Activated T-cell treated with anti-CD3 and anti-CD28 coated beads, Interleukin-2, amount 50 U/mL, for 72 hours (primary cell): ENCODE data around the gene DAB2IP. TPM values are rescaled to one million over a fixed set of nuclear protein-coding genes. Genes with fewer than 3 reads are reported as not detected.

Source experiments
- ATAC-seq, 2 donors: fragments of 150-1000 bp; cut with Tn5 transposase; replicated peaks in 1 of 2; 2 replicates each; pipeline ENCODE4 v1.10.0; 2021; ENCODE audit warnings: moderate library complexity in 2 of 2, mild to moderate bottlenecking in 1 of 2
- DNase-seq, 2 donors: peaks; one replicate each; pipeline ENCODE4 v3.0.0; 2021 to 2022; ENCODE audit warnings: mixed read lengths in 1 of 2
- H3K27ac Mint-ChIP-seq: one replicate; pipeline ENCODE4 v1.8.0; 2022; ENCODE audit warnings: mild to moderate bottlenecking, moderate library complexity, mixed read lengths
- H3K27me3 Mint-ChIP-seq: one replicate; pipeline ENCODE4 v1.8.0; 2022; ENCODE audit warnings: low read depth, mixed read lengths
- H3K36me3 Mint-ChIP-seq, 2 donors: one replicate each; pipeline ENCODE4 v1.8.0; 2022; ENCODE audit warnings: mixed read lengths in 2 of 2, mild to moderate bottlenecking in 1 of 2; ENCODE audit not compliant: insufficient read depth in 2 of 2
- H3K4me1 Mint-ChIP-seq: one replicate; pipeline ENCODE4 v1.8.0; 2022; ENCODE audit warnings: low read depth, mixed read lengths
- H3K4me3 Mint-ChIP-seq, 2 donors: one replicate each; pipeline ENCODE4 v1.8.0; 2022; ENCODE audit warnings: mild to moderate bottlenecking in 2 of 2, mixed read lengths in 2 of 2, moderate library complexity in 2 of 2
- H3K9me3 Mint-ChIP-seq, 2 donors: one replicate each; pipeline ENCODE4 v1.8.0; 2022; ENCODE audit warnings: mixed read lengths in 2 of 2
- total RNA-seq, 2 donors: library from RNA; stranded (reverse); gene quantifications; one replicate each; pipeline ENCODE4 v1.2.3, GENCODE V29; 2022

Gene DAB2IP
- total RNA-seq, 2 donors from 2014 or later, result 0.35 to 0.74 TPM

- no peaks in the 10 kb centered on the region for H3K36me3 Mint-ChIP-seq
- peaks cover 6% of the 10 kb centered on the region for H3K4me1 Mint-ChIP-seq
- no peaks in the 10 kb centered on the region for H3K9me3 Mint-ChIP-seq
- H3K27ac Mint-ChIP-seq, result no peak overlapping the region
- H3K4me3 Mint-ChIP-seq, result no peak overlapping the region
- peaks cover 9% of the 10 kb centered on the region for H3K27me3 Mint-ChIP-seq
- DNase-seq (no peak), ATAC-seq (no peak)
Measured at GRCh38 chr9:121743441-121744001, 92.1 kb downstream of the DAB2IP start.

DNA sequence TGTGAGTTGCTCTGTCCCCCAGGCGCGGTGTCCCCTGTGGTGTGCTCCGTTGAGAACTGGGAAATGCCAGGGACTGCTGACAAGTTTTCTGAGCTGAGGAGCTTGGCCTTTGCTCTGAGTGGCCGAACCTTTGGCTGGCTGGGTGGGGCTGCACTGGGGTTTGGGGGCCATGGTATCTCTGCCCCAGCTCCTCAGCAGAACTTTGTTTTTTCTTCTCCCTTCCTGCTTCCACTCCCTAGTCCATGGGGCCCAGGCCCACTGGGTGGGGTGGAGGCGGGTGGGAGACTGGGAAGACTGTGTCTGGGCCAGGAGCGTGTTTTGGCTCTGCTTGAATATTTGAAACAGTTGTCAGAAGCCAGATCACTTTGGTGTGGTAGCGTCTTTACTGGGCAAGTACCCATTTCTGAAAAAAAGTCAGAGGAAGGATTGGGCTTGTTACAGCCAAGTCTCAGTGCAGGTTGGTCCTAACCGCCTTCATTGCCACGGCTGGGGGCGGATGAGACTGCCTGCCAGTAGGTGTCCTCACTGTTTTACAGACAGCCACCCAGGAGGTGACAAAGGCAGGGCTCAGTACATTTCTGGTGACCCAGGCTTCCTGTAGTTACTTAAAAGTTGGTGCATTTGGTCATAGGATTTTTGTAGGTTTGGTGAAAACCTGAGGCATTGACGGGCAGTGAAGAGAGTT lies 92.7 kb downstream of the DAB2IP start:
- H3K36me3 Mint-ChIP-seq, result no peaks in the 10 kb centered on the region
- no peak overlapping the region for H3K27ac Mint-ChIP-seq
- peaks cover 3% of the 10 kb centered on the region for H3K27me3 Mint-ChIP-seq
- H3K4me3 Mint-ChIP-seq, result no peak overlapping the region
- no peaks in the 10 kb centered on the region for H3K9me3 Mint-ChIP-seq
- peaks cover 6% of the 10 kb centered on the region for H3K4me1 Mint-ChIP-seq
- peak; percentile 49 to 54 for DNase-seq
- peak; percentile 67 to 72 for ATAC-seq

- H3K9me3 Mint-ChIP-seq, result no peaks in the 10 kb centered on the region
- H3K27ac Mint-ChIP-seq, result no peak overlapping the region
- DNase-seq, result no peak
- ATAC-seq, result peak; percentile 13 to 18
- H3K27me3 Mint-ChIP-seq, result no peaks in the 10 kb centered on the region
- H3K4me3 Mint-ChIP-seq, result no peak overlapping the region
- H3K4me1 Mint-ChIP-seq, result peaks cover 6% of the 10 kb centered on the region
- no peaks in the 10 kb centered on the region for H3K36me3 Mint-ChIP-seq
Measured at GRCh38 chr9:121744687-121745395, 93.4 kb downstream of the DAB2IP start.

GRCh38 chr9:121745396-121745695 lies 93.9 kb downstream of the DAB2IP start:
- no peaks in the 10 kb centered on the region for H3K9me3 Mint-ChIP-seq
- no peak for ATAC-seq
- H3K27me3 Mint-ChIP-seq, result no peaks in the 10 kb centered on the region
- no peak for DNase-seq
- no peaks in the 10 kb centered on the region for H3K36me3 Mint-ChIP-seq
- H3K27ac Mint-ChIP-seq, result no peak overlapping the region
- no peak overlapping the region for H3K4me3 Mint-ChIP-seq
- peaks cover 6% of the 10 kb centered on the region for H3K4me1 Mint-ChIP-seq

DNA sequence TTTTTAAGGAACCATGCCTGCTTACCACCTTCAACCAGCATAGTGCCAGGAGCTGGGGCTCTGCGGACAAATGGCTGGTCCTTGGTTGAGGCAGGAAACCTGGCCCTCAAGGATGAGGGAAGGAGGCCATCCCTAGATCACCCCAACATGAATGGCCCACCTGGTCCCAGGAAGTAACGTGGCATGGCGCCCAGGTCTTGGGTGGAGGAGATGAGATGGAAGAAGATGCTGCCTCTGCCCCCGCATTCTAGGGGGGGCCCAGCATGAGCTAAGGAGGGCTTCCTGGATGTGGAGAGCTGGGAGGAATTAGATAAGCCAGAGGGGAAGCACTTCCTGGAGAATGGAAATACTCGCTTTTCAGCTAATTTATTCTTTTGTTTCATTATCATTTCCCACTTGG lies 95.0 kb downstream of the DAB2IP start:
- Mint-ChIP-seq H3K9me3 (no peaks in the 10 kb centered on the region), H3K27ac (no peak overlapping the region), H3K27me3 (no peaks in the 10 kb centered on the region), H3K4me3 (no peak overlapping the region), H3K4me1 (peaks cover 6% of the 10 kb centered on the region), H3K36me3 (no peaks in the 10 kb centered on the region)
- no peak for DNase-seq
- no peak for ATAC-seq

GRCh38 chr9:121746866-121747265 lies 95.4 kb downstream of the DAB2IP start:
- no peaks in the 10 kb centered on the region for H3K9me3 Mint-ChIP-seq
- no peaks in the 10 kb centered on the region for H3K36me3 Mint-ChIP-seq
- H3K4me3 Mint-ChIP-seq, result no peak overlapping the region
- no peak overlapping the region for H3K27ac Mint-ChIP-seq
- DNase-seq (no peak), ATAC-seq (no peak)
- no peaks in the 10 kb centered on the region for H3K27me3 Mint-ChIP-seq
- H3K4me1 Mint-ChIP-seq, result peaks cover 6% of the 10 kb centered on the region

GRCh38 chr9:121748074-121748473 lies 96.6 kb downstream of the DAB2IP start:
- DNase-seq, result no peak
- Mint-ChIP-seq H3K4me3 (no peak overlapping the region), H3K4me1 (peaks cover 6% of the 10 kb centered on the region), H3K9me3 (no peaks in the 10 kb centered on the region), H3K27ac (peak overlapping the region; percentile 43), H3K36me3 (no peaks in the 10 kb centered on the region), H3K27me3 (no peaks in the 10 kb centered on the region)
- peak; percentile 46 to 54 for ATAC-seq

DNA sequence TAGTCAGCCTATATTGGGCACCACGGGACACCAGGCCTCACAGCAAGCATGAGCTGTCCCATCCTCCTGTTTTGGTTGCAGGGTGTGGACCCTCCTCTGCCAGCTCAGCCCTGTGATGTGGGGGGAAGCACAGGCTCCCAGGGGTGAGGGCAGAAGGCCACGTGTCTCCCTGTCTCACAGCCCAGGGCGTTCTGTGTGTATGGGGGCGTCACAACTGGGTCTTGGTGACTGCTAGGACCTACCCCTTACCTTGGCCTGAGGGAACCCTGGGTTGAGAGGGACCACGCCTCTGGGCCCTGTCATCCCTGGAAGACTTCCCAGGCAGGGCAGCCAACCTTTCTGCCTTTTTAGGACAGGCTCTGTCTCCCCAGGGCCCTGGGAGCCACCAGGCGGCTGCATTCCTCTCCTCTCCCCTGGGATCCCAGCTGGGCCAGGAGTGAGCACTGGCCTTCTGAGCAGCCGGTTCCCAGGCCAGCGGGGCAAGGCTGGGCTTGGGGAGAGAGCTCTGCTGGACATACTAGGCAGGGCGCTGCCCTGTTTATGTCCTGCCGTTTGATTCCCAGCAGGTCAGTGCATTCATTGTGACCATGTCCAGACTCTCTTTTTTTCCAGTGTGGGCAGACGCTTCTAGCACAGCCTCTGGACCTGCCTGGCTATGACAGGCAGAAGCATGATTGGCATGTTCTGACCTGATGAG lies 97.4 kb downstream of the DAB2IP start:
- DNase-seq (no peak), ATAC-seq (peak in 1 of 2 donors; percentile 33)
- Mint-ChIP-seq H3K27ac (no peak overlapping the region), H3K27me3 (no peaks in the 10 kb centered on the region), H3K4me3 (no peak overlapping the region), H3K4me1 (peaks cover 6% of the 10 kb centered on the region), H3K9me3 (no peaks in the 10 kb centered on the region), H3K36me3 (no peaks in the 10 kb centered on the region)

DNA sequence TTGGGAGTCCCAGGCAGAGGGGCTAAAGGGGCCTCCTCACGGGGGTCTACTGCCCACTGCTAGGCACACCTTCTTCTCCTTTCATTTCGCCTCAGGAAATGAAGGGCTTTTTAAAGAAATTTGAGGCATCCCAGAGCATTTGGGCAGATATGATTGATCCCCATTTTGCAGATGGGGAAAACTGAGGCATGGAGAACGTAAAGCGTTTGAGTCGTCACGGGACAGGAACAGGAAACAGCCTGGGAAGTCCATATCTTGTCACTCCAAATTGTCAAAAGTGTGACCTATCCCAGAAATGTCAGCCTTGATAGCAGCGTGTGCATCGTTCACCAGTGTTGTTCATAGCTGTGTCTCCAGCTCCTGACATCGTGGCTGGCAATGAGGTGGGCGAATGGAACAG lies 98.2 kb downstream of the DAB2IP start:
- Mint-ChIP-seq H3K27me3 (no peaks in the 10 kb centered on the region), H3K9me3 (no peaks in the 10 kb centered on the region), H3K4me3 (no peak overlapping the region), H3K4me1 (peaks cover 6% of the 10 kb centered on the region), H3K27ac (no peak overlapping the region), H3K36me3 (no peaks in the 10 kb centered on the region)
- ATAC-seq, result no peak
- no peak for DNase-seq

DNA sequence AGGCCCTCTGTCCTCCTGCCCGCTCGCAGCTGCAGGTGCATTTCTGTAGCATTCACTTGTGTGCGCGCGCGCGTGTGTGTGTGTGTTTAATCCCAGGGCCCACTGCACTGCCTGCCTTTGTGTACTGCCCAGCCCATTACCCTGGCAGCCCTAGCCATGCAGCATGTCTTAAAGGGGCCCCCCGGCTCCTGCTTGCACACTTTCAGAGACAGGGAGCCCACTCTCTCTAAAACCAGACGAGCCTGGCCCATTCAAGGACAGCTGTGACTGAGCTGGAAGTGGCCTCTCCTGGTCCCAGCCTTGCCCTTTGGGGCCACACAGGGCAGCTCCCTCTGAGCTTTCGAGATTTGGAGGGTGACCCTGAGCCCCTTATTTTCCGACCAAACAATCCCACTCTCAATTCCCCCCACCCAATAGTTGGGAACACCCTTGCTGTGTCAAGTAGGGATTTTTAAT lies 98.9 kb downstream of the DAB2IP start:
- peaks cover 6% of the 10 kb centered on the region for H3K4me1 Mint-ChIP-seq
- no peaks in the 10 kb centered on the region for H3K36me3 Mint-ChIP-seq
- no peak overlapping the region for H3K4me3 Mint-ChIP-seq
- ATAC-seq (no peak), DNase-seq (no peak)
- H3K27ac Mint-ChIP-seq, result no peak overlapping the region
- H3K9me3 Mint-ChIP-seq, result no peaks in the 10 kb centered on the region
- no peaks in the 10 kb centered on the region for H3K27me3 Mint-ChIP-seq

DNA sequence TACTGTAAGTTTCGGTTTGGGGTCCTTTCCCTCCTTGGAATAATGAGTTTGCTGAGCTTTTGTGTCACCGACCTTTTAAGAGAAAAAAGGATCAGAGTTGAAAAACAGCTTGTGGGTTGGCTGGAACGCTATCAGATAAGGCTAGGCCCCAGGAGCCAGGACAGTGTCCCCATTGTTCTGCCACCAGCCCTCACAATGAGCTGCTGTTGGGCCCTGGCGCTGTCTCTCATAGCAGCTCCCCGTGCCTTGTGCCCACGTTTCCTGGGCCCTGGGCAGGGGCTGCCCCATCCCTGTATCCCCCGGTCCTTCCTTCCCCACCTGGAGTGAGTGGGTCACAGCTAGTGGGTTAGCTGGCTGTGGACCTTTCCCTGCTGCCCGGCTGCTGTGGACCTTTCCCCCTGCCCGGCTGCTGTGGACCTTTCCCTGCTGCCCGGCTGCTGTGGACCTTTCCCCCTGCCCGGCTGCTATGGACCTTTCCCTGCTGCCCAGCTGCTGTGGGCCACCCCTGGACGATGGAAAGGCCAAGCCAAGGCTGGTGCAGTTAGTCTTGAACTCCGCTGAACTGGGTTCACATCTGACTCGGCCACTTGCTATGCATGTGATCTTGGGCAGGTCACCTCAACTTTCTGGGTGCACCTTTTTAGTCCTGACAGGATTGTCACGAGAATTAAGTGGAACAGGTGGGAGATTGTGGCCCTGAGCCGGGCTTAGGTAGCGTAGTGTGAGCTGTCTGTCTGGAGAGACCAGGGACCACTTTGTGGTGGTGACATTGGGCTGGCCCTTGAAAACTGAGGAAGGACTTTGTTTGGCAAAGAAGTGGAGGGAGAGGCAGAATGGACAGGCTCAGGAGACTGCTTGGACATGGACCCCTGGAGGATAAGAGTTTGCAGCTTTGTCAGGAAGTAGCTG lies 99.5 kb downstream of the DAB2IP start:
- Mint-ChIP-seq H3K4me3 (no peak overlapping the region), H3K4me1 (peaks cover 6% of the 10 kb centered on the region), H3K36me3 (no peaks in the 10 kb centered on the region), H3K27me3 (no peaks in the 10 kb centered on the region), H3K9me3 (no peaks in the 10 kb centered on the region), H3K27ac (no peak overlapping the region)
- DNase-seq (no peak), ATAC-seq (no peak)

DNA sequence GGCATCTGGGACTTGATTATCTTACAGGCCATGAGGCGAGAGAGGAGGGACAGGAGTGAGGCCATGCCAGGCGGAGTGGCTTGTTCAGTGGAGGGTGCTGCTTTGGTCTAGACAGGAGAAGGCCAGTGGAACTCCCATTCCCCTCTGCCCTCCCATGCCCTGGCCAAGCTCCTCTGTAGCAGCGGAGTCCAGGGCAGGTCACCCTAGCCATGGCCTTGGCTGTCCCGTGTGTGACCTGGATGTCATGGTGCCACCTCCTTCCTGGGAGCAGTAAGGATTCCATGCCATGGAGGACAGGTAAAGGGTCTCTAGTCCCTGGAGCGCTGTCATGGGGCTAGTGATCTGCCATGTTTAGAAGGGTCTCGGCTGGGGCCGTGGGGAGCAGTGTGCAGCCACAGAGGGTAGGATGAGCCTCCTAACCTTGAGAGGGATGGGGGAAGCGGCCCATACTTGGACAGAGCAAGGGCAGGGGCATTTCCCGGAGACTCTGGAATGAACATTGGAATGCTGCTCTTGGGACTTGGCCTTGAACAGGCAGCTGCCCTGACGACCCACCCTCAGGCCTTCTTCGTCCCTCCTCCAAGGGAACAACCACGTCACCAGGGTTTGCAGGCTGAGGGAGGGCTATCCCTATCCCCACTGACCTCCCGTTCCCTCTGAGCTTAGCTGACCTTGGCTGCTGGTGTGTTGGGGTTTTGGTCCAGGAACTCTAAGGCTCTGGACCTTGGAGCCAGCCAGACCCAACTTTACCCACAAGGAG lies 100.4 kb downstream of the DAB2IP start:
- Mint-ChIP-seq H3K27me3 (no peaks in the 10 kb centered on the region), H3K27ac (no peak overlapping the region), H3K9me3 (no peaks in the 10 kb centered on the region), H3K36me3 (no peaks in the 10 kb centered on the region), H3K4me1 (peaks cover 6% of the 10 kb centered on the region), H3K4me3 (no peak overlapping the region)
- ATAC-seq (no peak), DNase-seq (no peak)
